Peyer's patch (tissue), 4 donors: ENCODE data around the gene CYP27C1.

Experiments used
- CTCF ChIP-seq, 6 experiments: fragments of 450-650 bp in 4 of 6; fragments of 200-600 bp in 2 of 6; sonication (generic) in 1 of 6; IDR thresholded peaks; one replicate each; pipeline ENCODE4 v1.5.1; 2017 to 2019; ENCODE audit warnings: antibody characterized with exemption in 6 of 6, mild to moderate bottlenecking in 3 of 6, moderate library complexity in 1 of 6
- POLR2A ChIP-seq, 2 donors: fragments of 450-650 bp; IDR thresholded peaks; one replicate each; pipeline ENCODE4 v1.5.1; 2017; ENCODE audit warnings: antibody characterized with exemption in 2 of 2, mild to moderate bottlenecking in 2 of 2, moderate library complexity in 2 of 2

- TF ChIP-seq POLR2A (IDR thresholded peaks at IDR 0.05) = no peak
- TF ChIP-seq CTCF (IDR thresholded peaks at IDR 0.05) = no peak
Observed at GRCh38 chr2:127137741-127138140, 82.4 kb downstream of the CYP27C1 start.
